Endothelial cell of umbilical vein (primary cell): ENCODE data around the gene PRKAR2B. TPM values are rescaled to one million over a fixed set of nuclear protein-coding genes. Genes with fewer than 3 reads are reported as not detected.
A peak's percentile ranks its signal among the peaks of the same experiment; 100 is the strongest.

Experiments used
- BruUV-seq: library from RNA; stranded (reverse); fragments of 400-500 nt; replicated peaks from 2 replicates; lab custom pipeline; 2021; lab: Mats Ljungman, UMichigan
- CTCF ChIA-PET: fragments of 300-600, 350-600 bp; sonication (Branson Sonifier 250); formaldehyde crosslinking; loops from one replicate; lab custom pipeline; 2021; ENCODE audit warnings: antibody characterized with exemption, inconsistent platforms; lab: Charles Lee
- POLR2A ChIA-PET: fragments of 300-600, 350-600 bp; sonication (Branson Sonifier 250); formaldehyde crosslinking; loops from one replicate; lab custom pipeline; 2021; ENCODE audit warnings: antibody characterized with exemption, inconsistent platforms; lab: Charles Lee
- DNase-seq: peaks from one replicate; pipeline ENCODE4 v3.0.0-alpha.2; 2011; ENCODE audit warnings: low read depth, low spot score
- FAIRE-seq: peaks from 2 replicates; lab custom pipeline; 2011; peaks lifted over from hg19 to GRCh38; lab: Jason Lieb, UNC
- H2AFZ ChIP-seq: 2 replicates; pipeline ENCODE4 v1.6.0; 2012; ENCODE audit warnings: low read depth, low read length, control low read depth, inconsistent platforms
- H3K27ac ChIP-seq: 2 replicates; pipeline ENCODE4 v1.5.1; 2011; ENCODE audit warnings: low read depth, mild to moderate bottlenecking, control low read depth, low read length, moderate library complexity; ENCODE audit not compliant: insufficient read depth
- H3K27me3 ChIP-seq, 2 experiments: 2 replicates each; pipeline versions ENCODE4 v1.6.0 to v1.6.1; 2011; ENCODE audit warnings: low read length in 2 of 2, mixed read lengths in 1 of 2; ENCODE audit not compliant: control insufficient read depth in 2 of 2, insufficient read depth in 2 of 2
- H3K36me3 ChIP-seq, 2 experiments: 2 replicates in 1 of 2; 3 replicates in 1 of 2; pipeline ENCODE4 v1.5.1; 2011; ENCODE audit warnings: low read length in 2 of 2, mild to moderate bottlenecking in 1 of 2, moderate library complexity in 1 of 2; ENCODE audit not compliant: control insufficient read depth in 2 of 2, insufficient read depth in 2 of 2; ENCODE audit errors: extremely low read depth in 1 of 2
- H3K4me1 ChIP-seq: 3 replicates; pipeline ENCODE4 v1.5.1; 2011; ENCODE audit warnings: mild to moderate bottlenecking, low read length; ENCODE audit not compliant: control insufficient read depth, insufficient read depth; ENCODE audit errors: extremely low read depth
- H3K4me2 ChIP-seq: 2 replicates; pipeline ENCODE4 v1.6.1; 2011; ENCODE audit warnings: low read length, control low read depth, mixed read lengths; ENCODE audit not compliant: insufficient read depth
- H3K4me3 ChIP-seq, 3 experiments: fragments of 200-600 bp in 1 of 3; sonication (generic), shearing (Covaris generic) in 1 of 3; replicated peaks in 1 of 3; 2 replicates each; pipeline ENCODE4 v1.5.1; 2011 to 2016; ENCODE audit warnings: control low read depth in 3 of 3, low read length in 3 of 3, mild to moderate bottlenecking in 2 of 3, inconsistent platforms in 1 of 3, low read depth in 1 of 3, moderate library complexity in 1 of 3; ENCODE audit not compliant: insufficient read depth in 1 of 3
- H3K79me2 ChIP-seq: 2 replicates; pipeline ENCODE4 v1.6.0; 2012; ENCODE audit warnings: low read length, inconsistent platforms; ENCODE audit not compliant: control insufficient read depth, insufficient read depth
- H3K9ac ChIP-seq: replicated peaks from 2 replicates; pipeline ENCODE3; 2011; ENCODE audit warnings: low read length, control low read depth; ENCODE audit not compliant: insufficient read depth; ENCODE audit errors: extremely low read depth
- H3K9me1 ChIP-seq: replicated peaks from 3 replicates; pipeline ENCODE4 v1.6.0; 2011; ENCODE audit warnings: mild to moderate bottlenecking, low read length; ENCODE audit not compliant: control insufficient read depth, insufficient read depth; ENCODE audit errors: extremely low read depth
- H3K9me3 ChIP-seq: replicated peaks from 2 replicates; pipeline ENCODE4 v1.5.1; 2012; ENCODE audit warnings: low read length, inconsistent platforms; ENCODE audit not compliant: control insufficient read depth, insufficient read depth
- H4K20me1 ChIP-seq: replicated peaks from 2 replicates; pipeline ENCODE3; 2011; ENCODE audit warnings: mild to moderate bottlenecking, low read length; ENCODE audit not compliant: control insufficient read depth, insufficient read depth; ENCODE audit errors: extremely low read depth
- CTCF ChIP-seq, 2 donors: IDR thresholded peaks; 1 replicate in 1 of 2; 2 replicates in 1 of 2; pipeline ENCODE4 v1.5.1; 2011; ENCODE audit warnings: low read length in 2 of 2, mild to moderate bottlenecking in 2 of 2, moderate library complexity in 2 of 2, control low read depth in 1 of 2, inconsistent platforms in 1 of 2, low read depth in 1 of 2; ENCODE audit not compliant: insufficient read depth in 1 of 2; ENCODE audit errors: extremely low read depth in 1 of 2
- FOS ChIP-seq: IDR thresholded peaks from 2 replicates; pipeline ENCODE4 v1.6.1; 2011; ENCODE audit warnings: mild to moderate bottlenecking, low read length, moderate library complexity, borderline replicate concordance; ENCODE audit not compliant: insufficient read depth
- GATA2 ChIP-seq: IDR thresholded peaks from 2 replicates; pipeline ENCODE4 v1.7.0; 2011; ENCODE audit warnings: low read depth, mild to moderate bottlenecking, moderate library complexity, mixed read lengths, low read length; ENCODE audit not compliant: insufficient read length, insufficient read depth
- JUN ChIP-seq: IDR thresholded peaks from 2 replicates; pipeline ENCODE4 v1.6.1; 2011; ENCODE audit warnings: borderline replicate concordance, low read depth; ENCODE audit not compliant: insufficient read length, insufficient read depth
- MYC ChIP-seq: IDR thresholded peaks from one replicate; pipeline ENCODE4 v1.6.1; 2011; ENCODE audit warnings: mild to moderate bottlenecking, low read depth, low read length
- POLR2A ChIP-seq: IDR thresholded peaks from 2 replicates; pipeline ENCODE4 v1.6.1; 2012; ENCODE audit warnings: low read depth, mild to moderate bottlenecking, control low read depth, low read length
- POLR2AphosphoS5 ChIP-seq: IDR thresholded peaks from 2 replicates; pipeline ENCODE4 v1.6.1; 2012; ENCODE audit warnings: low read depth, mild to moderate bottlenecking, control low read depth, low read length, moderate library complexity; ENCODE audit not compliant: insufficient read depth
- dilution Hi-C: fragments of 300-500 bp; cut with MboI; formaldehyde crosslinking; loops from one replicate; pipeline ENCODE4 v1.15.0; 2019; ENCODE audit warnings: low sequenced_read_pairs; ENCODE audit not compliant: extremely low pct_ligation_motif_present
- intact Hi-C: fragments of 100-400 bp; cut with micrococcal nuclease; formaldehyde crosslinking; loops from one replicate; pipeline ENCODE4 v1.10.0; 2022
- polyA plus RNA-seq, 4 experiments: library from polyadenylated mRNA; depleted of rRNA in 3 of 4; stranded (reverse) in 3 of 4; unstranded in 1 of 4; fragments of >200 nt; gene quantifications; 2 replicates each; pipeline versions ENCODE4 v1.2.1 to v1.2.3, GENCODE V29; 2011 to 2012; ENCODE audit warnings: missing spikeins in 1 of 4
- total RNA-seq: library from RNA; stranded (reverse); gene quantifications from 2 replicates; pipeline ENCODE4 v1.2.3, GENCODE V29; 2021
- TF ChIP-seq, protein P1 (sequence below): IDR thresholded peaks from 2 replicates; pipeline ENCODE4 v1.6.1; 2011; ENCODE audit not compliant: insufficient read depth, insufficient read length

Gene PRKAR2B
- total and polyA plus RNA-seq, 2 donors (not counting 3 experiments of a cell fraction or from before 2014, with no cell fraction given): 10.7 to 39.8 TPM

DNA sequence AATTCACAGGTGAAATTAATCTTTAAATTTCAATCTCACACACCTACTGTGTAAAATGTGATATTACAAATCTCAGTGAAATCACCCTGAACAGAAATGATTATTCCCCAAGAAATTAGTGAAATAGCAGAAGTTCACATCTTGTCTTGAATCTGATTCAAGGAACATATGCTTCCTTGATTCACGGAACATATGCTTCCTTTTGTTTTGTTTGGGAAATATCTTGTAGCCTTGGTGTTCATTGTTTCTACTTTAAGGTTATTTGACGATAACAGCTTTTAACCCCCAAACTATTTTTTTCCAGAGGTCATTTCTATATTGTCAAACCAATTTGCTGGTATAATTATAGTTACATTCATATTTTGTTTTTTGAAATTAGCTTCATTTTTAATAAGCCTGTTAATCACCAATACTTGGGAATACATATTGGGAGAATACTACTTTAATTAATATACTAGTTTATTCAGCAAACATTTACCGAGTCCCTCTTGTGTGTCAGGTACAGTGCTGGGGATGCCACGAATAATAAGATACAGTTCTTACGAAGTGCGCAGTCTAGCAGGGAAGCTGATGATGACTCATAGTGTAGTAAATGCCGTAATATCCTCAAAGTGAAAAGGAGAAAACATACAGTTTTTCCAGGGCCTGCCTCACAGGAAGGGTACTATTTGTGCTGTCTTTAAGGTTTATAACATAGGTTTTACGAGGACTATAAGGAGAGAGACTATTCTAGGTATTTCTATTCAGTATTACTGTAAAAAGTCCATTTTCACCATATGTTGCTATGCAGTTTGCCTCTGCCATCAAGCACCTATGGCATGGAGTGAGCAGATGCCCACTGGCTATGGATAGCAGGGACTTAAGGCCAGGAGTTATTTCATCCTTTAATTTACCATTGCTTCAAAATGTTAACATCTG is 32.5 kb downstream of the PRKAR2B start:
- H3K79me2 ChIP-seq: peaks cover 18% of the 10 kb centered on the region
- no TSS peak for BruUV-seq
- H2AFZ ChIP-seq: no peak overlapping the region
- peak overlapping the region; percentile 61 for H3K4me2 ChIP-seq
- TF ChIP-seq MYC (no peak), CTCF (IDR thresholded peaks at IDR 0.05; ENCODE audit: extremely low read depth in 1 of 2, insufficient read depth in 1 of 2, low read depth in 1 of 2, low read length in 2 of 2) (no peak), POLR2AphosphoS5 (no peak), GATA2 (peak; percentile 64), FOS (peak; percentile 90), POLR2A (peak; percentile 36), JUN (peak; percentile 98)
- TF ChIP-seq, protein P1, sequence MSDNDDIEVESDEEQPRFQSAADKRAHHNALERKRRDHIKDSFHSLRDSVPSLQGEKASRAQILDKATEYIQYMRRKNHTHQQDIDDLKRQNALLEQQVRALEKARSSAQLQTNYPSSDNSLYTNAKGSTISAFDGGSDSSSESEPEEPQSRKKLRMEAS: no peak
- peaks cover 51% of the 10 kb centered on the region for H3K4me1 ChIP-seq
- H3K27me3 ChIP-seq: no peaks in the 10 kb centered on the region
- no peaks in the 10 kb centered on the region for H3K9me3 ChIP-seq
- peak overlapping the region; percentile 81 for H3K9ac ChIP-seq
- DNase-seq (peak; percentile 94), FAIRE-seq (peak; percentile 84)
- H4K20me1 ChIP-seq: no peaks in the 10 kb centered on the region
- H3K36me3 ChIP-seq: no peaks in the 10 kb centered on the region
- ChIA-PET POLR2A (no interaction called here), CTCF (interaction anchor here (1.0 to 2.7 kb wide), 8 partner anchors 12 to 130 kb away, joined by 3 to 13 read pairs (median 4); no protein-coding TSS in a partner anchor)
- dilution Hi-C loops (no loop called here), intact Hi-C loops (loop anchor here (1.0 to 5.0 kb wide), 3 partner anchors 29 to 790 kb away; no protein-coding TSS in a partner anchor)
- peak overlapping the region in 1 of 3 experiments; percentile 45 for H3K4me3 ChIP-seq
- H3K27ac ChIP-seq: peak overlapping the region; percentile 95
- no peaks in the 10 kb centered on the region for H3K9me1 ChIP-seq
